Endothelial cell of umbilical vein (primary cell): ENCODE measurements around the gene DPF3.

Experiments used
- EZH2 ChIP-seq: IDR thresholded peaks from 2 replicates; pipeline ENCODE4 v1.6.1; 2012; ENCODE audit warnings: borderline replicate concordance, low read depth, mild to moderate bottlenecking, moderate library complexity, low read length, inconsistent platforms; ENCODE audit not compliant: severe bottlenecking
- POLR2A ChIP-seq: IDR thresholded peaks from 2 replicates; pipeline ENCODE4 v1.6.1; 2012; ENCODE audit warnings: low read depth, mild to moderate bottlenecking, control low read depth, low read length

DNA sequence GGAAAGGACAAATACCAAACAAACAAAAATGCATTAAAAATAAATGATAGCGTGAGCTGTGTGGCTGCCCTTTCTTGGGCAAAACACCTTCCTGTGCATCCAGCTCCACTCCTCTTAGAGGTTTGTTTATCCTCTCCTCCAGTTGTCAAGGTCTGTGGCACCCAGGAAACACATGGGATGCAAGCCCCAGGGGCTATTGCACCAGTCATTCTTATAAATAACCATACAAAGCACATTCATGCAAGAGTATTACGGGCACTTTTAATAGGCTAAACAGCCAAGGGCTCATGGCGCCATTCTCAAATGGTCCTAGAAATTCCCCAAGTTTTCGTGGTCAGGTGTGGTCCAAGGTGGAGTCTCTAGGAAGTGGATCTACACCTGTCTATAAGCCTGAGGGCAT lies 257.0 kb downstream of the DPF3 start:
- no peak for TF ChIP-seq POLR2A
- TF ChIP-seq EZH2, result no peak
